GM10847 (cell line): Measurements from ENCODE around the gene SIAH1.

Experiments used
- POLR2A ChIP-seq: IDR thresholded peaks from 2 replicates; pipeline ENCODE4 v1.6.1; 2011; ENCODE audit not compliant: insufficient read length; ENCODE audit errors: extremely low read depth

Gene SIAH1

GRCh38 chr16:48323783-48324775 is 61.1 kb downstream of the SIAH1 start:
- no peak for TF ChIP-seq POLR2A

- no peak for TF ChIP-seq POLR2A
Measured at GRCh38 chr16:48321317-48322036, 63.7 kb downstream of the SIAH1 start.

GRCh38 chr16:48318630-48319029 is 66.6 kb downstream of the SIAH1 start:
- TF ChIP-seq POLR2A: no peak

GRCh38 chr16:48317614-48318315 is 67.4 kb downstream of the SIAH1 start:
- TF ChIP-seq POLR2A: no peak

- TF ChIP-seq POLR2A: no peak
Measured at GRCh38 chr16:48317026-48317425, 68.2 kb downstream of the SIAH1 start.

- no peak for TF ChIP-seq POLR2A
Measured at GRCh38 chr16:48310908-48311641, 74.1 kb downstream of the SIAH1 start.
